AML-193 (cell line): ENCODE results near the gene NMB.
"Not testable (repeated sequence)": the region's sequence is repeated elsewhere in the genome, so short reads cannot be mapped to it uniquely, and the experiment has no call there.

ENCODE experiments used
- DNase-seq, 2 experiments: peaks; one replicate each; lab custom pipeline; 2025; lab: John Stamatoyannopoulos, UW

Gene NMB

DNA sequence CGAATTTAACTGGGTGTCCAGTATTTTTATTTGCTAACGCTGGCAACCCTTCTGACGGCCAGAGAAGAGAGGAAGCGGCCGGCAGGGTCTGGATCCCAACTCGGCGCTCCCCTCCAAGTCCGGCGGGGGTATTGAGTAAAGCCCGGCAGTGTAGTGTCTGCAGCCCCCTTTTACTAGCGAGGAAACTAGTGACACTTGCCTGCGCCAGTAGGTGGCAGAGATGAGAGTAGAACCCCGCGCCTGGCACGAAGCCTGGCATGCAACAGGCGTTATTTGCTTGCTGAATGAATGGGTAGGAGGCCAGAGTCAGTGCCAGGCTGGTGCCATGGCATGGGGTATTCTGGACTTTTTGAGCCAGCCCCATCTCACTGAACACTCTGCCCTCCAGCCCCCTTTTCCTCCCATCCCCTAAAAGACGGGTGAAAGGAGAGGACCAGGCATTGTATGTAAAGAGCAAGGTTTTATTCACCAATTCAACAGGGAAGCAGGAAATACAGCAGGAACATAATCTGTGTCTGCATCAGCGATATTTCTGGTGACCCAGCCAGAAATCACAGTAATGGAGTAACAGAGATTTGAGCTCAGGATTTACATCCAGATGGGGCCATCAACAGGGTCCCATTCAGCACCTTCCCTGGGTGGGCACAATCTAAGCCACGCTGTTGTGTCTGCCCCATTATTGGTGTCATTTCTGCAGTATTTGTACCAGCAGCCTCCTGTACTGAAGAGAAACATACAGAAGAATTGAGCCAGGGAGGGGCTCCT lies 3.1 kb downstream of the NMB start:
- DNase-seq: peak; percentile 72 to 83

GRCh38 chr15:84653910-84654688 lies 3.9 kb downstream of the NMB start, which contains the start of gene WDR73:
TSS of gene WDR73 (minus strand) at chr15:84654283. CDS start at chr15:84654274, 9 bp downstream.
- DNase-seq: peak; percentile 81 to 83

GRCh38 chr15:84653584-84653909 lies 4.5 kb downstream of the NMB start:
- peak in 1 of 2 experiments; percentile 41 for DNase-seq

GRCh38 chr15:84649706-84650105 lies 8.3 kb downstream of the NMB start:
- no peak for DNase-seq

GRCh38 chr15:84648539-84648938 lies 9.5 kb downstream of the NMB start:
- peak; percentile 66 to 74 for DNase-seq

DNA sequence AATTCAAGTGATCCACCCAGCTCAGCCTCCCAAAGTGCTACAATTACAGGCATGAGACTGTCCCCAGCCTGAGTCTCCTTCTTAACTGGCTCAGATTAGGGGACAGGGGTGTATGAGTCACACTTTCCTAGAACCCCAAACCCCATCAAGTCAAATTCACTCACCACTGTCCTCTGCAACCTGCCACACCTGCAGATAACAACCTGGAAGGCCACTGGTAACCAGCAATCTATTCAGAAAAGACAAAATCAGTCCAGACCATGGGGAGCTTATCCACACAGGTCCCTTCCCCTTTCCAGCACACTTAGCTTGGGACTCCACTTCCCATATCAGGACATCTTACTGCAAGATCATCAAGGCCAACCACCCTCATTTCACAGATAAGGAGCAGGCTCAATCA lies 10.3 kb downstream of the NMB start:
- no peak for DNase-seq

DNA sequence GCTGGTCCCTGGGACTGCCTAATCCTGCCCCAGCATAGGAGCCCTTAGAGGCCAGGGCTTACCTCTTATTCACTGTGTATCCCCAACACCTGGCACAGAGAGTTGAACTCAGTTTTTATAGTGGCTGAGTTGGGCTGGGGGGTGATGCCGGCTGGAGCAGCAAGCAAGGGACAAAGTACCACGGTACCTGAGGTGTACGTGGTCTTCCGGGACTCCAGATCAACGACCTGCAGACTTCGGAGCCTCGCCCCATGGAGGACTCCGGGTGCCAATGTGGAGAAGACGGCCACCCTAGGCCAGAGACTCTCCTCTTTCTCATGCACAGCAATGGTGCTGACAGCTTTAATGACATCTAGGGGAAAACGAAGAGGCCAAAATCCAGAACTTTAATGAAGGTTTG lies 12.0 kb downstream of the NMB start:
- no peak for DNase-seq

- DNase-seq: no peak
Measured at GRCh38 chr15:84645496-84645895, 12.5 kb downstream of the NMB start.

- DNase-seq: no peak
Measured at GRCh38 chr15:84643838-84644237, 14.2 kb downstream of the NMB start.

DNA sequence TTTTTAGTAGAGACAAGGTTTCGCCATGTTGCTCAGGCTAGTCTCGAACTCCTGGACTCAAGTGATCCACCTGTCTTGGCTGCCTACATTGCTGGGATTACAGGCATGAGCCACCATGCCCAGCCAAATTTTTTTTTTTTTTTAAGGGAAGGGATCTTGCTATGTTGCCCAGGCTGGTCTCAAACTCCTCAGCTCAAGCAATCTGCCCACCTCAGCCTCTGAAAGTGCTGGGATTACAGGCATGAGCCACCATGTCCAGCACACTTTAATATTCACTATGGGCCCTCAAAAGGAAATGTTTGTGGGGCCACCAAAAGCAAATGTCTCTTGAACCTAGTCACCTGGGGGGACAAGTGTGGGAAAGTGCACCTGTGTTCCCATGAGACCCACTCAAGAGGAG lies 15.4 kb downstream of the NMB start:
- DNase-seq: not testable (repeated sequence)

DNA sequence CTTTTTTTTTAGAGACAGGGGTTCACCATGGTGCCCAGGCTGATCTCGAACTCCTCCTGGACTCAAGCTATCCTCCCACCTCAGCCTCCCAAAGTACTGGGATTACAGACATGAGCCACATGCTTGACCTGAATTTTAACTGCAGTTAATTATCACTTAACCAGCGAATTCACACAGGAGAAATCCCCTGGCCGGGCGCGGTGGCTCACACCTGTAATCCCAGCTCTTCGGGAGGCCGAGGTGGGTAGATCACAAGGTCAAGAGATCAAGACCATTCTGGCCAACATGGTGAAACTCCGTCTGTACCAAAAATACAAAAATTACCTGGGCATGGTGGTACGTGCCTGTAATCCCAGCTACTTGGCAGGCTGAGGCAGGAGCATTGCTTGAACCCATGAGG lies 16.1 kb downstream of the NMB start:
- not testable (repeated sequence) for DNase-seq

DNA sequence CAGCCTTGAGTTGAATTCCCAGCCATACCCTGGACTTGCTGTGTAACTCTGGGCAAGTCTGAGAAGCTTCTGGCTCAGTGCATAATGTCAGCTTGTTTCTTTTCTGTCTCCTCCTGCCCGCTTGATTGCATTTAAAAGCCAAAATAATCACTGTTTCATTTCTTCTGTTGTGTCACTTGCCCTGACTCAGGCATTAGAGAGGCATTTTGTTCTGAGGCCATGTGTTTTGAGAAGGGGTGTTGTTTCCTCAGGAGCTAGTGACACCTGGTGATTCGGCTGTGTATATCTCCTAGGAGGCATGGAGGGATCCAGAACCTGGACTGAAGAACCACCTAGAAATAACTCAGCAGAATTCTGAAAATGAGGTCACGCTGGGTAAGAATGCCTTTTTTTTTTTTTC lies 19.9 kb downstream of the NMB start:
- DNase-seq: no peak

DNA sequence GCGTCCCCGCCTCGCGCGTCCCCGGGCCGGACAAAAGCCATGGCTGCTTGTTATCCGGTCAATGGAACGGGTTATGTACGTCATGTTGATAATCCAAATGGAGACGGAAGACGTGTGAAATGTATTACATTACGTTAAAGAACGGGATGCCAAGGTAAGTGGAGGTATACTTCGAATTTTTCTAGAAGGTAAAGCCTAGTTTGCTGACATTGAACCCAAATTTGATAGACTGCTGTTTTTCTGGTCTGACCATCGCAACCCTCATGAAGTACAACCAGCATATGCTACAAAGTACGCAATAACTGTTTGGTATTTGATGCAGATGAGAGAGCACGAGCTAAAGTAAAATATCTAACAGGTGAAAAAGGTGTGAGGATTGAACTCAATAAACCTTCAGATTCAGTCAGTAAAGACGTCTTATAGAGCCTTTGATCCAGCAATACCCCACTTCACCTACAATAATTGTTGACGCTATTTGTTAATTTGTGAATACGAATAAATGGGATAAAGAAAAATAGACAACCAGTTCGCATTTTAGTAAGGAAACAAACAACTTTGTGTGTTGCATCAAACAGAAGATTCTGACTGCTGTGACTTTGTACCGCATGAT lies 23.7 kb downstream of the NMB start:
- DNase-seq: no peak

DNA sequence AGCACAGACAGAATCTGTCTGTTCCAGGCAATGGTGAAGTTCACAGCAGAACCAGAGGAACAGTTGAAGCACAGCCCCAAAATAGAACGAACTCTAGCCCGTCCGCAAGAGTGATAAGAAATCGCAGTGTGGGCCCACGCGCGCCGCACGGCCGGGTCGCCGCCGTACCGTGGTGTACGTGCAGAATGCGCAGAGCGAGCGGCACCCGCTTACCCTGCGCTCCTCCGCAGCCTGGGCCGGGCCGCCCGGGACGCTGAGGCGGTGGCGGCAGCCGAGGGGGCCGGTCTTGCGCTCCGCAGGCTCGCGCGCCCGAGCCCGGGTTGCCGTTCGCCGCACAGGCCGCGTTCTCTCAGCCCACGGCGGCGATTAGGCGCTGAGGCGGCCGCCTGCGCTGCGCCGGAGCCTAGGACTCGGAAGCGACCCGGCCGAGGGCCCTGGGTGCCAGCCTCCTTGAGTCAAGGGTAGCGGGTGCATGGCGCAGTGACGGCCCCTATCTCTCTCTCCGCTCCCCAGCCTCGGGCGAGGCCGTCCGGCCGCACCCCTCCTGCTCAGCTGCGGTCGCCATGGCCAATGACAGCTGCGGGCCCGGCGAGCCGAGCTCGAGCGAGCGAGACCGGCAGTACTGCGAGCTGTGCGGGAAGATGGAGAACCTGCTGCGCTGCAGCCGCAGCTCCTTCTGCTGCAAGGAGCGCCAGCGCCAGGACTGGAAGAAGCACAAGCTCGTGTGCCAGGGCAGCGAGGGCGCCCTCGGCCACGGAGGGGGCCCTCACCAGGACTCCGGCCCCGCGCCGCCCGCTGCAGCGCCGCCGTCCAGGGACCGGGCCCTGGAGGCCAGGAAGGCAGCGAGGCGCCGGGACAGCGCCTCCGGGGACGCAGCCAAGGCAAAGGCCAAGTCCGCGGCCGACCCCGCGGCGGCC lies 24.4 kb downstream of the NMB start:
- peak; percentile 57 to 60 for DNase-seq

- DNase-seq: peak in 1 of 2 experiments; percentile 34
Measured at GRCh38 chr15:84631706-84632272, 26.2 kb downstream of the NMB start.

GRCh38 chr15:84629033-84629432 lies 29.0 kb downstream of the NMB start:
- no peak for DNase-seq

- DNase-seq: no peak
Measured at GRCh38 chr15:84625123-84625522, 32.9 kb downstream of the NMB start.

DNA sequence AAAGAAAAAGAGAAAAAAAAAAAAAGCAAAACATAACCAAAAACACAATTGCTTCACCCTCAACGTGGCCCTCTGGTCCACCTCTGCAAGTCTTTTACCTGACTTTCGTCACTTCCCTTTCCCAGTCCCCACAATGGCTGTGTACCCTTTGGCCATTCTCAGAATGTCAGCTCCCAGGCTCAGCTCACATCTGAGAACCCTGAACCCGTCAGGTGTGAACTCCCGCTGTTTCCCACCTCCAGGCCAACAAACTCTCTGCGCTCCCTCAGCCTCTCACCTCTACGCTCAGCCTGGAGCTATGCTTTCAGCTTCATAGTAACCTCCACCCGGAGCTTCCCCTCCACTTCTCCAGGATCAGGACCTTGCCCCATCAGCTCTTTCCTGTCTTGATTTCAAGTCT lies 33.6 kb downstream of the NMB start:
- DNase-seq: no peak

DNA sequence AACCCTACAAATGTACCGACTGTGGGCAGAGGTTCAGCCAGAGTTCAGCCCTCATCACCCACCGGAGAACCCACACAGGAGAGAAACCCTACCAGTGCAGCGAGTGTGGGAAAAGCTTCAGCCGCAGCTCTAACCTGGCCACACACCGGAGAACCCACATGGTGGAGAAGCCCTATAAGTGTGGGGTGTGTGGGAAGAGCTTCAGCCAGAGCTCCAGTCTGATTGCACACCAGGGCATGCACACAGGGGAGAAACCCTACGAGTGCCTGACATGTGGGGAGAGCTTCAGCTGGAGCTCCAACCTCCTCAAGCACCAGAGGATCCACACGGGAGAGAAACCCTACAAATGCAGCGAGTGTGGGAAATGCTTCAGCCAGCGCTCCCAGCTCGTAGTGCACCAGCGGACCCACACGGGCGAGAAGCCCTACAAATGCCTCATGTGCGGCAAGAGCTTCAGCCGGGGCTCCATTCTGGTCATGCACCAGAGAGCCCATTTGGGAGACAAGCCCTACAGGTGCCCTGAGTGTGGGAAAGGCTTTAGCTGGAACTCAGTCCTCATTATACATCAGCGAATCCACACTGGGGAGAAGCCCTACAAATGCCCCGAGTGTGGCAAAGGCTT lies 36.5 kb downstream of the NMB start:
- DNase-seq: no peak

DNA sequence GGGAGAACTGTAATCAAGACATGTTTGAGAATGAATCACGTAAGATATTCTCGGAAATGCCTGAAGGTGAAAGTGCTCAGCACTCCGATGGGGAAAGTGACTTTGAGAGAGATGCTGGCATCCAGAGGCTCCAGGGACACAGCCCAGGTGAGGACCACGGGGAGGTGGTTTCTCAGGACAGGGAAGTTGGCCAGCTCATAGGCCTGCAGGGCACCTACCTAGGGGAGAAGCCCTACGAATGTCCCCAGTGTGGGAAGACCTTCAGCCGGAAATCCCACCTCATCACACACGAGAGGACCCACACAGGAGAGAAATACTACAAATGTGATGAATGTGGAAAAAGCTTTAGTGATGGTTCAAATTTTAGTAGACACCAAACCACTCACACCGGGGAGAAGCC lies 37.4 kb downstream of the NMB start:
- no peak for DNase-seq

GRCh38 chr15:84616235-84616634 lies 41.8 kb downstream of the NMB start:
- DNase-seq: peak; percentile 37 to 61
